ENCODE data around the gene PSENEN. TPM values are rescaled to one million over a fixed set of nuclear protein-coding genes. Genes with fewer than 3 reads are reported as not detected.
A peak's percentile ranks its signal among the peaks of the same experiment; 100 is the strongest.

PSENEN gene
- total and polyA plus RNA-seq, 9 of the 15 experiments (the other 6 are each of a cell fraction or from before 2014, with no cell fraction given): 34.5 to 299 (median 61.1) TPM

DNA sequence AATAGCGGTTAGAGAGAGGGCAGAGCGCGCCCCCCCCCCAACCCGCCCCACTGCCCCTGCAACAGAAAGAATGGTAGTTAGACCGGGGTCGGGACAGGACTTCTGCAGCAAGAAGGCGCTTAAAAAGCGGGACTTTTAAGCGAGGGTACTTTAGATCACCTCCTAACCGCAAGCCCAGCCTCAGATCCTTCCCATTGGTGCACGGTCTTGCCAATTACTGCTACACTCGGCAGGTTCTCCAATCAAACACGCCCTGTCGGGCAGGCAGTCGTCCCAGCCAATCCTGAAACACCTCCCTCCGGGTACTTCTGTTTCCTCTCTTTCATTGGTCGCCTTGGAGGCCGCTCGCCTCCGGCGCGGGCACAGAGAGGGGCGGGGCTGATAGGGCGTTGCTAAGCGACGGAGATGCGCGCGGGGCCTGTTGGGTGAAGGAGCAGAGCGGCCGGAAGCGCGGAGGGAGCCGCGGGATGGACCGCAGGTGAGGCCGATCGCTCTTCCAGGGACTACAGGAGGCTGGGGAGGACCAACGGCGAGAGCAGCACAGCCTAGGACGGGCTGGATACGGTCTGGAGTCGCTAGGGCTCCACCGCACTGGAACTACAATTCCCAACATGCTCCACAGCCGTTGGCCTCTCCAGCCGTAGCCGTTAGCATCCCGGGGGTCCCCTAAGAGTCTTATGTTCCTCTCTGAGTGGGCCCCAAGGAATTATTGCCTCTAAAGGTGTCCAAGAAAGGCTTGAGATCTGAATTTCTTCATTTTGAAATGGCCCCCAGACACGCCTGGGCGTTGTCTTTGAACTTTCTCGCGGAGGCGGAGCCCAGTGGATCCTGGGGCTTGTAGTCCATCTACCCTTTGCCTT lies 12.5 kb downstream of the PSENEN start, which contains the start of gene PROSER3 (continued):
- TF ChIP-seq, protein P1, sequence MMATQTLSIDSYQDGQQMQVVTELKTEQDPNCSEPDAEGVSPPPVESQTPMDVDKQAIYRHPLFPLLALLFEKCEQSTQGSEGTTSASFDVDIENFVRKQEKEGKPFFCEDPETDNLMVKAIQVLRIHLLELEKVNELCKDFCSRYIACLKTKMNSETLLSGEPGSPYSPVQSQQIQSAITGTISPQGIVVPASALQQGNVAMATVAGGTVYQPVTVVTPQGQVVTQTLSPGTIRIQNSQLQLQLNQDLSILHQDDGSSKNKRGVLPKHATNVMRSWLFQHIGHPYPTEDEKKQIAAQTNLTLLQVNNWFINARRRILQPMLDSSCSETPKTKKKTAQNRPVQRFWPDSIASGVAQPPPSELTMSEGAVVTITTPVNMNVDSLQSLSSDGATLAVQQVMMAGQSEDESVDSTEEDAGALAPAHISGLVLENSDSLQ (IDR thresholded peaks at IDR 0.05): peak; percentile 100
- TF ChIP-seq BCOR (IDR thresholded peaks at IDR 0.05): no peak
- TF ChIP-seq ZNF408 (CRISPR knock-in tag; IDR thresholded peaks at IDR 0.05; ENCODE audit: low read depth): no peak
- 0 out of 4 replicates have a peak, but pooled peaks of 1 of the 2 experiments have one; percentile 38 for TF ChIP-seq FOXK2 (conservative IDR thresholded peaks at IDR 0.05 in 1 of 2, IDR thresholded peaks at IDR 0.05 in 1 of 2; ENCODE audit: low read depth in 2 of 2)
- peak; percentile 52; the same call in 1 of the 2 replicates for TF ChIP-seq SMAD4 (CRISPR knock-in tag; conservative IDR thresholded peaks at IDR 0.05)
- TF ChIP-seq, protein P2, sequence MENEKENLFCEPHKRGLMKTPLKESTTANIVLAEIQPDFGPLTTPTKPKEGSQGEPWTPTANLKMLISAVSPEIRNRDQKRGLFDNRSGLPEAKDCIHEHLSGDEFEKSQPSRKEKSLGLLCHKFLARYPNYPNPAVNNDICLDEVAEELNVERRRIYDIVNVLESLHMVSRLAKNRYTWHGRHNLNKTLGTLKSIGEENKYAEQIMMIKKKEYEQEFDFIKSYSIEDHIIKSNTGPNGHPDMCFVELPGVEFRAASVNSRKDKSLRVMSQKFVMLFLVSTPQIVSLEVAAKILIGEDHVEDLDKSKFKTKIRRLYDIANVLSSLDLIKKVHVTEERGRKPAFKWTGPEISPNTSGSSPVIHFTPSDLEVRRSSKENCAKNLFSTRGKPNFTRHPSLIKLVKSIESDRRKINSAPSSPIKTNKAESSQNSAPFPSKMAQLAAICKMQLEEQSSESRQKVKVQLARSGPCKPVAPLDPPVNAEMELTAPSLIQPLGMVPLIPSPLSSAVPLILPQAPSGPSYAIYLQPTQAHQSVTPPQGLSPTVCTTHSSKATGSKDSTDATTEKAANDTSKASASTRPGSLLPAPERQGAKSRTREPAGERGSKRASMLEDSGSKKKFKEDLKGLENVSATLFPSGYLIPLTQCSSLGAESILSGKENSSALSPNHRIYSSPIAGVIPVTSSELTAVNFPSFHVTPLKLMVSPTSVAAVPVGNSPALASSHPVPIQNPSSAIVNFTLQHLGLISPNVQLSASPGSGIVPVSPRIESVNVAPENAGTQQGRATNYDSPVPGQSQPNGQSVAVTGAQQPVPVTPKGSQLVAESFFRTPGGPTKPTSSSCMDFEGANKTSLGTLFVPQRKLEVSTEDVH (IDR thresholded peaks at IDR 0.05; ENCODE audit: low read depth, partially characterized antibody): peak; percentile 22
- TF ChIP-seq RFX1 (IDR thresholded peaks at IDR 0.05): peak; percentile 100
- TF ChIP-seq, protein P3, sequence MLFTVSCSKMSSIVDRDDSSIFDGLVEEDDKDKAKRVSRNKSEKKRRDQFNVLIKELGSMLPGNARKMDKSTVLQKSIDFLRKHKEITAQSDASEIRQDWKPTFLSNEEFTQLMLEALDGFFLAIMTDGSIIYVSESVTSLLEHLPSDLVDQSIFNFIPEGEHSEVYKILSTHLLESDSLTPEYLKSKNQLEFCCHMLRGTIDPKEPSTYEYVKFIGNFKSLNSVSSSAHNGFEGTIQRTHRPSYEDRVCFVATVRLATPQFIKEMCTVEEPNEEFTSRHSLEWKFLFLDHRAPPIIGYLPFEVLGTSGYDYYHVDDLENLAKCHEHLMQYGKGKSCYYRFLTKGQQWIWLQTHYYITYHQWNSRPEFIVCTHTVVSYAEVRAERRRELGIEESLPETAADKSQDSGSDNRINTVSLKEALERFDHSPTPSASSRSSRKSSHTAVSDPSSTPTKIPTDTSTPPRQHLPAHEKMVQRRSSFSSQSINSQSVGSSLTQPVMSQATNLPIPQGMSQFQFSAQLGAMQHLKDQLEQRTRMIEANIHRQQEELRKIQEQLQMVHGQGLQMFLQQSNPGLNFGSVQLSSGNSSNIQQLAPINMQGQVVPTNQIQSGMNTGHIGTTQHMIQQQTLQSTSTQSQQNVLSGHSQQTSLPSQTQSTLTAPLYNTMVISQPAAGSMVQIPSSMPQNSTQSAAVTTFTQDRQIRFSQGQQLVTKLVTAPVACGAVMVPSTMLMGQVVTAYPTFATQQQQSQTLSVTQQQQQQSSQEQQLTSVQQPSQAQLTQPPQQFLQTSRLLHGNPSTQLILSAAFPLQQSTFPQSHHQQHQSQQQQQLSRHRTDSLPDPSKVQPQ (CRISPR knock-in tag; IDR thresholded peaks at IDR 0.05; ENCODE audit: borderline replicate concordance): no peak
- peak; percentile 26 for TF ChIP-seq TAF1 (IDR thresholded peaks at IDR 0.05; ENCODE audit: control insufficient read depth, extremely low read depth, insufficient read depth, low read length, severe bottlenecking)
- no peak for TF ChIP-seq ZFP30 (CRISPR knock-in tag; IDR thresholded peaks at IDR 0.05; ENCODE audit: borderline replicate concordance)
- TF ChIP-seq, protein P4, sequence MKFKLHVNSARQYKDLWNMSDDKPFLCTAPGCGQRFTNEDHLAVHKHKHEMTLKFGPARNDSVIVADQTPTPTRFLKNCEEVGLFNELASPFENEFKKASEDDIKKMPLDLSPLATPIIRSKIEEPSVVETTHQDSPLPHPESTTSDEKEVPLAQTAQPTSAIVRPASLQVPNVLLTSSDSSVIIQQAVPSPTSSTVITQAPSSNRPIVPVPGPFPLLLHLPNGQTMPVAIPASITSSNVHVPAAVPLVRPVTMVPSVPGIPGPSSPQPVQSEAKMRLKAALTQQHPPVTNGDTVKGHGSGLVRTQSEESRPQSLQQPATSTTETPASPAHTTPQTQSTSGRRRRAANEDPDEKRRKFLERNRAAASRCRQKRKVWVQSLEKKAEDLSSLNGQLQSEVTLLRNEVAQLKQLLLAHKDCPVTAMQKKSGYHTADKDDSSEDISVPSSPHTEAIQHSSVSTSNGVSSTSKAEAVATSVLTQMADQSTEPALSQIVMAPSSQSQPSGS (CRISPR knock-in tag; IDR thresholded peaks at IDR 0.05): no peak
- TF ChIP-seq, protein P5, sequence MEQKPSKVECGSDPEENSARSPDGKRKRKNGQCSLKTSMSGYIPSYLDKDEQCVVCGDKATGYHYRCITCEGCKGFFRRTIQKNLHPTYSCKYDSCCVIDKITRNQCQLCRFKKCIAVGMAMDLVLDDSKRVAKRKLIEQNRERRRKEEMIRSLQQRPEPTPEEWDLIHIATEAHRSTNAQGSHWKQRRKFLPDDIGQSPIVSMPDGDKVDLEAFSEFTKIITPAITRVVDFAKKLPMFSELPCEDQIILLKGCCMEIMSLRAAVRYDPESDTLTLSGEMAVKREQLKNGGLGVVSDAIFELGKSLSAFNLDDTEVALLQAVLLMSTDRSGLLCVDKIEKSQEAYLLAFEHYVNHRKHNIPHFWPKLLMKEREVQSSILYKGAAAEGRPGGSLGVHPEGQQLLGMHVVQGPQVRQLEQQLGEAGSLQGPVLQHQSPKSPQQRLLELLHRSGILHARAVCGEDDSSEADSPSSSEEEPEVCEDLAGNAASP (IDR thresholded peaks at IDR 0.05): no peak
- TF ChIP-seq MXI1 (IDR thresholded peaks at IDR 0.05; ENCODE audit: low read depth, low read length): peak; percentile 78
- no peak for TF ChIP-seq CC2D1A (IDR thresholded peaks at IDR 0.05)
- TF ChIP-seq DMBX1 (CRISPR knock-in tag; IDR thresholded peaks at IDR 0.05; ENCODE audit: borderline replicate concordance): peak; percentile 51; the same call in 1 of the 2 replicates
- peak; percentile 8 to 90; a peak in 2 of 4 replicates for TF ChIP-seq TEAD1 (CRISPR knock-in tag; IDR thresholded peaks at IDR 0.05)
- TF ChIP-seq POLR2B (IDR thresholded peaks at IDR 0.05; ENCODE audit: low read depth, partially characterized antibody): peak; percentile 60
